GM12892 (cell line): Measurements from ENCODE around the gene MMAA.

ENCODE experiments used
- DNase-seq: peaks from one replicate; pipeline ENCODE4 v3.0.0; 2011; ENCODE audit not compliant: insufficient read length
- FAIRE-seq: peaks from 2 replicates; lab custom pipeline; 2011; peaks lifted over from hg19 to GRCh38; lab: Jason Lieb, UNC
- POLR2A ChIP-seq: IDR thresholded peaks from 2 replicates; pipeline ENCODE4 v1.6.1; 2011; ENCODE audit warnings: low read depth, low read length, control low read depth
- POLR2AphosphoS5 ChIP-seq: IDR thresholded peaks from 2 replicates; pipeline ENCODE4 v1.6.1; 2011; ENCODE audit warnings: low read depth, low read length, control low read depth
- TAF1 ChIP-seq: IDR thresholded peaks from 2 replicates; pipeline ENCODE4 v1.6.1; 2011; ENCODE audit warnings: low read depth, mild to moderate bottlenecking, control low read depth, low read length, borderline replicate concordance

The MMAA gene

DNA sequence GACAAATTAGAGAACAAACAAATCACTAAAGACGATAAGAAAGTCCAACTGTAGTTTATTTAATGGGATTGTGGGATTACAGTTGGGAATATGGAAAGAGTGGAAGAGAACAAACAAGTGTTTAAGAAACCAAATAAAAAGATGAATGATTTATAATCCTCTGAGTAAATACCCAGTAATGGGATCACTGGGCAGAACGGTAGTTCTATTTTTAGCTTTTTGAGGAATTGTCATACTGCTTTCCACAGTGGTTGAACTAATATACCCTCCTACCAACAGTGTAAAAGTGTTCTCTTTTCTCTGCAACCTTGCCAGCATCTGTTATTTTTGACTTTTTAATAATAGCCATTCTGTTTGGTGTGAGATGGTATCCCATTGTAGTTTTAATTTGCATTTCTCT, 75.7 kb downstream of the MMAA start:
- FAIRE-seq: no peak
- TF ChIP-seq POLR2AphosphoS5 (no peak), POLR2A (no peak), TAF1 (no peak)

DNA sequence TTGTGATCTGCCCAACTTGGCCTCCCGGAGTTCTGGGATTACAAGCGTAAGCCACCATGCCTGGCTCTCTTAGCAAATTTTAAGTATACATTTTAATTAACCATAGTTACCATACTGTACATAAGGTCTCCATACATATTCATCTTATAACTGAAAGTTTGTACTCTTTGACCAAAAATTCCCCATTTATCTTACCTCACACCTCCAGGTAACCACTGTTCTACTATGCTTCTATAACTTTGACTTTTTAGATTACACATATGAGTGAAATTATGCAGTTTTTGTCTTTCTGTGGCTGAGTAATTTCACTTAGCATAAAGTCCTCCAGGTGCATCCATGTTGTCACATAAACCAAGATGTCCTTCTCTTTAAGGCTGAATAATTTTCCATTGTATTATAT, 78.1 kb downstream of the MMAA start:
- DNase-seq (no peak), FAIRE-seq (no peak)
- TF ChIP-seq TAF1 (no peak), POLR2AphosphoS5 (no peak), POLR2A (no peak)

More for the DNA sequence above, 75.7 kb downstream of the MMAA start:
- no peak for DNase-seq

DNA sequence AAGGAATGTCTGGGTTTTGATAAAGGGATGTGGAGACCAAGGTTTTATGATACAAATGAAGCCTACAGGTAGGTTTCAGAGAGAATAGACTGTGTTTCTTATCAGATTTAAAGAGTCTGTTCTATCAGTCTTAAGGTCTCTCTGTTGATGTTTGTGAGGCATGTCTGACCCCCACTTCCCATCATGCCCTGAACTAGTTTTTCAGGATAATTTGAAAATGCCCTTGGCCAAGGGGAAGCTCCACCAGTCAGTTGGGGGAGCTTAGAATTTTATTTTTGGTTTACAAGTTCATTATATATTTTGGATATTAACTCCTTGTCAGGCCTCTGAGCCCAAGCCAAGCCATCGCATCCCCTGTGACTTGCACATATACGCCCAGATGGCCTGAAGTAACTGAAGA, 79.3 kb downstream of the MMAA start:
- no peak for DNase-seq
- TF ChIP-seq TAF1: no peak
- TF ChIP-seq POLR2A: no peak
- TF ChIP-seq POLR2AphosphoS5: no peak
- FAIRE-seq: no peak

DNA sequence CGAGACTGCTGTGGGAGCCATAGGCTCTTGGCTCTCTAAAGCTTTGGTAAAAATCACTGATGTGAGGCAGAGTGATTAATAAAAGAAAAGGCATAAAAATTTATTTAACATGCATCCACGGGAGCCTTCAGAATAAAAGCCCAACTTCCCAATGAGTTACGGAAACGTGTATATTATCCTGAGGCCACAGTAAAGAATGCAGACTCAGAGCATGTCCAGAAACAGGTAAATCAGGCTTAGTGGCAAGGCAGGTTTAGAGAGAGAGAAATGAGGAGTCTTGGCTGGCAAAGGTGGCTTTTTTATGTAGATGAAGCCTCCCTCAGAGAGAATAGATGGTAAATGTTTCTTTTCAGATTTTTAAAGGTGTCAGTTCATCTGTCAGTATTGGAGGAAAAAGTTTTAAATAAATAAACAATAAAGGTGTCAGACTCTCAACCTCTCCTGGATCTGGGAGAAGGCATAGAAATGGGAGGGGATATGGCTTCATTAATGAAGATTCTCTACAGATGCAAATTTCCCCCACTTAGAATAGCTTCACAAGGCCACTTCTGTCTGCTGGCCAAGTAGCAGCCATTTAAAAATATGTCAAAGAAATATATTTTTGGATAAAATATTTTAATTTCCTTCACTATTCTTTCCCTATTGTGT, 84.8 kb downstream of the MMAA start:
- DNase-seq: no peak
- no peak for FAIRE-seq
- no peak for TF ChIP-seq POLR2AphosphoS5
- no peak for TF ChIP-seq POLR2A
- TF ChIP-seq TAF1: no peak

DNA sequence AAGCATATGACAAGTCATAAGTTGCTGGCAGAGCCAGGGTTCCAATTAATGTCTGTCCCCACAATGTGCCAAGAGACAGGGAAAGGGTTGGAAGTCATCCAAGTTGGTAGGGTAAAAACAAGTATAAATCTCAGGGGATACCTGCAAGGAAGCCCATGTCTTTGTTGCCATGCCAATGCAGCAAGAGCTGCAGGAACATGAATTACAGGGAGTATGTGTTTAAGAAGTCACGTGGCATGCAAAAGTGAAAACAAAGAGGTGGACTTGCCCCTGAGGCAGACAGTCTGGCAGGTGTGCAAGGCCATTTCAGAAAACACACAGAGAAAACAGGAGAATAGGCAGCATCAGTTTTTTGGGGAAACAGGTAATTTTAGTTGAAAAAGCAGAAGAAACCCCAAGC, 90.2 kb downstream of the MMAA start:
- no peak for TF ChIP-seq TAF1
- no peak for TF ChIP-seq POLR2AphosphoS5
- no peak for TF ChIP-seq POLR2A
- no peak for FAIRE-seq
- DNase-seq: no peak
